COR-L47 (cell line): ENCODE data around the gene AP1M1.

ENCODE experiments used
- DNase-seq: peaks from one replicate; lab custom pipeline; 2025; lab: John Stamatoyannopoulos, UW

Gene AP1M1

DNA sequence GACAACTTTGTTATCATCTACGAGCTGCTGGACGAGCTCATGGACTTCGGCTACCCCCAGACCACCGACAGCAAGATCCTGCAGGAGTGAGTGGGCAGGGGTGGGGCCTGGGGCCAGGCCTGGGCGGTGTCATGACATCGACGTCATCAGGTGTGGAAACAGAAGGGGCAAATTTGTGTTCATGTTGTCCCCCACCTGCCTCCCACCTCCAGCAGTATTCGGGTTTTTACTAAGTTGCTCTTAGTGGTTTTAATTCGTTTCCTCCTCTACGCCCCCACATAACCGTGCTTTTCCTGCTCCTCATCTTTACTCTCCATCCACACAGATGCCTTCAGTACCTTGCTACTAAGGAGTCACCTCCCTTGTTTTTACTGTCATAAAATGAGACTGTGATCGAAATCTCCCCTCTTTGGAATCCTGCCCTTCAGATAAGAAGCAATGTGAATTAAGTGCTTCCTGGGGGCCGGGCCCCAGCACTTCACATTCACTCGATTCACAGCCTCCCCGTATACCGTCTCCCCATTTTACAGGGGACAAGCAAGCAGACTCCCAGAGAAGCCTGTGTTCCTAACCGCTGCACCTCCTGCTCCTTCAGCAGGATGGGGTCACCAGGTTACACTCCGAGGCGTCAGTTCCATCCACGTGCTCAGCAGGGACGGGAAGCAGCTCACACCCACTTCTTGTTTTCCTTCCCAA lies 10.5 kb downstream of the AP1M1 start:
- no peak for DNase-seq

DNA sequence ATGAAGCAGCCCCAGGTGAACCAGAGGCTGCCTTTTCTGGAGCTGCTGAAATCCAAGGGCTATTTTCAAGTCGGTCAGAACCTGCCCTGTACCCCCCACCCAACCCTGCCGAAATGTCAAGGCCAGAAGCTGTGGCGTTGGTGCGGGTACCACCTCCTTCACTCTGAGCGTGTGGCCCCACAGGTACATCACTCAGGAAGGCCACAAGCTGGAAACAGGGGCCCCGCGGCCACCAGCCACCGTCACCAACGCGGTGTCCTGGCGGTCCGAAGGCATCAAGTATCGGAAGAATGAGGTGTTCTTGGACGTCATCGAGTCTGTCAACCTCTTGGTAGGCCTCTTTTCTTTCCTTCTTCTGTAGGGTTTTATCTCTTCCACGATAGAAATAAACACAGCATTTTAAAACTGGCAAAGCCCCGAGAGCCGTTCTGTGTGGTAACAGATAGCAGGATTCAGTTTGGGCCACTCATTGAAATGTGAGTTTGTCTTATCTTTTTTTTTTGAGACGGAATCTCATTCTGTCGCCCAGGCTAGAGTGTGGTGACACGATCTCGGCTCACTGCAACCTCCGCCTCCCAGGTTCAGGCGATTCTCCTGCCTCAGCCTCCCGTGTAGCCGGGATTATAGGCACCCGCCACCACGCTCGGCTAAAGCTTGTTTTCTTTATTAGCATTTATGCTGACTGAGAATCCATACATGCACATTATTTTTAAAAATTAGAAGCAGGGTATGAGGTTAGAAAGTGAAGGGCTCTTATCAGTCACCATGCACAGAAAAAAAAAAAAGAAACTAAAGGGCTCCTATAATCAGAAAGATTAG lies 11.3 kb downstream of the AP1M1 start:
- no peak for DNase-seq

DNA sequence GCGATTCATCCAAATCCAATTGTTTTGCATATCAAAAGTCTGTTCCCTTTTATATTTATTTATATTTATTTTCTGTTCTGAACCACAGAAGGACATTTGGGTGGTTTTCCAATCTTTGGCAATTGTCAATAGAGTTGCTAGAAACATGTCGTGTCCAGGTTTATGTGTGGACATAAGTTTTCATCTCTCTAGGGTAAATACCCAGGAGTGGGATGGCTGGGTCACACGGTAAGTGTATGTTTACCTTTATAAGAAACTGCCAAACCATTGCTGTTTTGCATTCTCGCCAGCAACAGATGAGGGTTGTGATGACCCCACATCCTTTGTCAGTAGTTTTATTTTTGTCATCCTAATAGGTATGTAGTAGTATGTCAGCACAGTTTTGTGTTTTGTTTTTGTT lies 12.5 kb downstream of the AP1M1 start:
- no peak for DNase-seq

DNA sequence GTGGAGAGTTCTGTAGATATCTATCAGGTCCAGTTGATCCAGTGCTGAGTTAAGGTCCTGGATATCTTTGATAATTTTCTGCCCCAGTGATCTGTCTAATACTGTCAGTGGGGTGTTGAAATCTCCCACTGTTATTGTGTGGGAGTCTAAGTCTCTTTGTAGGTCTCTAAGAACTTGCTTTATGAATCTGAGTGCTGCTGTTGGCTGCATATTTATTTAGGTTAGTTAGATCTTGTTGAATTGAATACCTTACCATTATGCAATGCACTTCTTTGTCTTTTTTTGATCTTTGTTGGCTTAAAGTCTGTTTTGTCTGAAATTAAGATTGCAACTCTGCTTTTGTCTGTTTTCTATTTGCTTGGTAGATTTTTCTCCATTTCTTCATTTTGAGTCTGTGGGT lies 15.4 kb downstream of the AP1M1 start:
- no peak for DNase-seq

DNA sequence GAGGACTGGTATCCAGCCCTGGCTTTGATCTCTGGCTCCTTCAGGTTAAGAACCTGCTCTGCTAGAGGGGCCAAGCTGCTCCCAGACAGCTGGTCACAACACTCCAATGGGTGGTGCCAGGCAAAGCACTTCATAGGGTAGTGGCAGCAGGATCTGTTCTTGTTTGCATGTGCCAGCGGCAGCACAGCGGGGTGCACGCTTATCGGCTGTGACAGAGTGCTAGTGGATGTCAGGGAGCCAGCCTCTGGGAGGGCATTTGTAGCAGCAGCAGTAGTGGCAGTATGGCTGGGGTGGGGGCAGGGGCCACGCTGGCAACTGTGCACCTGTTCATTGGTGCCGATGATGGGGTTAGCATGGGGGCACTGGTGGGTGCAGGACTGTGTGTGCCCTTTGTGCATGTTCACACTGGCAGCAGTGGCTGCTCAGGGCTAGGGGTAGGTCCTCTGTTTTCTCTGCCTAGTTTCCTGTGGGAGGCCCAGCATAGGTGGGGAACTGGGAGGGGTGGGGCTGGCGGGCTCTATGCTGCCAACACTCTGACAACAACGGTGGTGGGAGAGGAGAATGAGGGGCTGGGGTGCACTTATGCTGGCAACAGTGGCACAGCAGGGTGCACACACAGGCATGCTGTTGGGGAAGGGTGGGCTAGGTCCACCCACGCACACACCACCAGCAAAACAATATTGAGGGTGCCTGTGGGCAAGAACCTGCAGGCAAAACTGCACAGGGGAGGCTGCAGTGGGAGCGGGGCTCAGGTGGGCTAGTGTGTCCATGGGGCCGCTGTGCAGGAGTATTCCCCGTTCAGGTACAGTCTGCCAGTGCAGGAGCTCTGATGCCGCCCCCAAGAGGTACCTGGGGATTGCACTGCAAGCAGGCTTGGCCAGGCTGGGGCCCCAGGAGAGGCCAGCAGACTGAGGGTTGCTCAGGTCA lies 19.3 kb downstream of the AP1M1 start:
- peak; percentile 47 for DNase-seq

DNA sequence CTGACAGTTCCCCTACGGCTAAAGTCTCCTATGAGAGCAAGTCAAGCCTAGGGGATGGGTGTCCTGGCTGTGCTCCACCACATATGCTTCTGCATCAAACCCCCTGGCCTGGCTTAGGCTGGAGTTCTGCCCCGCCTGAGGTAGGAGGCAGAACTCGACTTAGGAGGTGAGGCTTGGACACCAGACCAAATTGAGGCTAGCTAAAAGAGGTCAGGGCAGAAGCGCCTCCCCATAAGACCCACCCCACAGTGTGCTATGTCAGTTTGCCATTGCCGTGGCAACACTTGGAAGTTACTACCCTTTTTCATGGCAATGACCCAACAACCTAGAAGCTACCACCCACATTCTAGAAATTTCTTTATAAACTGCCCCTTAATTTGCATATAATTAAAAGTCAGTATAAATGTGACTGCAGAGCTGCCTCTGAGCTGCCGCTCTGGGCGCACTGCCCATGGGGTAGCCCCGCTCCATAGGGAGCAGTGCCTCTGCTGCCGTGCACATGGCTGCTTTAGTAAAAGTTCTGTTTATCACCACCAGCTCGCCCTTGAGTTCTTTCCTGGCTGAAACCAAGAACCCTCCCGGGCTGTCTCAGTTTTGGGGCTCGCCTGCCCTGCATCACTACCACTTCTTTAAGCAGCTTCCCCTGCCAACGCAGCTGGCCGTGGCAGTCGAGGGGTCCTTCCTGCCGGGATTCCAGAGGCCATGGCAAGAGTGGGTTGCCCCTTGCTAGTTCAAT lies 20.2 kb downstream of the AP1M1 start:
- DNase-seq, result no peak

DNA sequence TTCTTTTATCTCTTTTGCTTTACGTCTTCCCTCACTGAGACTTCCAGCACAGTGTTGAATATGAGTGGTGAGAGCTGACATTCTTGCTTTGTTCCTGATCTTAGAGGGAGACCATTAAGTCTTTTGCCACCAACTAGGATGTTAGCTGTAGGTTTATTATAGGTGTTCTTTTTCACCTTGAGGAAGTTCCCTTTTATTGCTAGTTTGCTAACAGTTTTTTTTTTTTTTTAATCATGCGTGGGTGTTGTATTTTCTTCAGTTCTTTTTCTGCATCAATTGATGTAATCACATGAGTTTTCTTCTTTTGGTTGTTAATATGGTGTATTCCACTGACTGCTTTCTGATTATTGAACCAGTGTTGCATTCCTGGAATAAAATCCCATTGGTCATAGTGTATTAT lies 21.1 kb downstream of the AP1M1 start:
- no peak for DNase-seq

DNA sequence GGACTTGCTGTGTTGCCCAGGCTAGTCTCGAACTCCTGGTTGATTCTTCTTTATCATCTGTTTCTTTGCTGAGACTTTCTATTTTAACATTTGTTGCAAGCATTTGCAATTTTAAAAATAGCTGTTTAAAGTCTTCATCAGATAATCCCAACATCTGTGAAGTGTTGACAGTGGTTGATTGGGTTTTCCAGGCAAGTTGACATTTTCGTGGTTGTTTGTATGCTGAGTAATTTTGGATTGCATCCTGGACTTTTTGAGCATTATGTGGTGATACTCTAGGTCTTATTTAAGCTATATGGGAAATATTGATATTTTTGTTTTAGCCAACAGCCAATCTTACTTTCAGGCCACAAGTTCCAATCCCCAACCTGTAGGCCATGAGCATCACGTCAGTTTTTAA lies 25.1 kb downstream of the AP1M1 start:
- no peak for DNase-seq

DNA sequence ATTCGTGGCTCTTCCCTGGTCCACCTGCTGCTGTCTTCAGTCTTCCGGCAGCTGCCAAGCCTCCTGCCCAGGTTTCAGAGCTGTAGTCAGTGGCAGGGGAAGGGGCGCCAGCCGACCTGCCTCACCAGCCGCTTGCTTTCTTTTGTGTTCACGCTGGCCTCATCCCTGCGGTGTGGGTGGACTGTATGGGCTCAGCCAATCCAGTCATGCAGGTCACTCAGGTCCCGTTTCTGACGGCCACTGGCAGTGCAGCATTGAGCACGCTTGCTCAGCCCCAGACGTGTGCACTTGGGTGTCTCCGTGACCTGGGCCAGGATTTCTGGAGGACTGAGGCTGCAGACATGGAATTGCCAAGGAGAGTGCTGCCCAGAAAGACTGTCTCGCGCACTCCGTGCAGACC lies 26.0 kb downstream of the AP1M1 start:
- DNase-seq, result no peak

DNA sequence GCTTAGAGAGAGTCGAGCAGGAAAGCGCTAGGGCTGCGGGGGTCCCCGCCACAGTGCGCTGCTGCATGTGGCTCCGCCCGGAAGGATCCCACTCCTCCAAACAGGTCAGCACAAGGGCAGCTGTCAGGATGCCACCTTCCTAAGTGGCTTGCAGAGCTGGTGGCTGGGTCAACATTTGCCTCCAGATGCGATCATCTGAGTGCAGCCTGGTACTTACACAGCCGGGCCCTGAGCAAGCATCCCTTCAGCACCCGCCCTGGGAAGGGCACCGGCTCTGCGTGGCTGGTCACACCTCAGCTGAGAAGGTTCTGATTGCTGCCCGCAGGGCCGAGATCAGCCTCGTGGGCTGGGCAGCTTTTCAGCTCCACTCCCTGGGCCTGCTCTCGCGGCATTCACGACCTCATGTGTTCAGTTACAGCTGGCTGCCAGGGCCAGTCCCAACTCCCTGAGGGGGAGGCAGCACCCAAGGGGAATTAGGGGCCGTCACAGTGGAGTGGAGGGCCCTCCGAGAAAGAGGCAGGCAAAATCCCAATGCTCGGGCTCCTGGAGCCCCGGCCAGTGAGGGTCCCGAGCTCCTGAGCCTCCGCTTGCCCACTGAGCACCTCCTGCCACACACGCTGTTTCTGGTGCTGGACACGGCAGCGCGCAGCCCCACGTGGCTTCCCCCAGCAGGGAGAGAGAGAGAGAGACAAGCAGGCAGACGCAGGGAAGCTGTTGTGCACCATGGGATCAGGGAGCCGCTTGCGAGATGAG lies 26.8 kb downstream of the AP1M1 start:
- no peak for DNase-seq

DNA sequence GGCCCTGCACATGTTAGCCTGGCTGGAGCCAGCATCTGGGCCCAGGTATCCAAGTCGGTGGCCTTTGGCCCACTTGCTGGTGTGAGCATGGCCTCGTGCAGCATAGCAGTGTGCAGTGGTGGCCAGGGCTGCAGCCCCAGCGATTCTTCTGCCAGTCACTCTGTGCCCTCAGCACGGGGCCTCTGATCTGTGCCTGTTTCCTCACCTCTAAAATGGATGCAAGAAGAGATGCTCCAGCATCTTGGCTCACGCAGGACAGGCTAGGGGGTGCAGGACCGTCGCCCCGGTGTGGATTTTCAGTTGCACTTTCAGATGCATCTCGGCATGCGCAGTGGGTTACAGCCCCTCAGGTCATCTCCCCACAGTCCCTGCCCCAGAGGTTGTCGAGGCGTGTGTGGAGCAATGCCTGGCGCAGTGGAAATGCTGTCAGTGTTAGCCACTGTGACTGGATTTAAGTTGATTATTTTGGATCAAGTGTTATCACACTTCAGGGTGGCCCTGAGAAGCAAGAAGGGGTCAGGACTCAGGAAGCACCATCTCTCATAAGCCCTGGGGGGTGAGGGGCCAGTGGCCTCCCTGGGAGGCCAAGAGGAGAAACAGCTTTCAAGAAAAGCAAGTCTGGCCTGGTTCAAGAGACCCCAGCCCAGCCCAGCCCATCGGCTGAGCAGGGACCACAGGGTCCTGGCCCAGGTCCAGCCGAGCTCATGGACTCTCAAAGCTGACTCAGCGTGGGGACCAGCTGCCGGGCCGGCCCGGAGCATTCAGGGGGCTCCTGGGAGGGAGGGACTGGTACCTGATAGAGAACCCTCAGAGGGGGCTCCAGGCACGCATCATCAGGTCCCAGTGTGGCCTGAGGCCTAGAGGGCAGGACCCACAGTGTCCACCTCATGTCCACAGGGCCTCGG lies 27.8 kb downstream of the AP1M1 start:
- DNase-seq, result no peak

DNA sequence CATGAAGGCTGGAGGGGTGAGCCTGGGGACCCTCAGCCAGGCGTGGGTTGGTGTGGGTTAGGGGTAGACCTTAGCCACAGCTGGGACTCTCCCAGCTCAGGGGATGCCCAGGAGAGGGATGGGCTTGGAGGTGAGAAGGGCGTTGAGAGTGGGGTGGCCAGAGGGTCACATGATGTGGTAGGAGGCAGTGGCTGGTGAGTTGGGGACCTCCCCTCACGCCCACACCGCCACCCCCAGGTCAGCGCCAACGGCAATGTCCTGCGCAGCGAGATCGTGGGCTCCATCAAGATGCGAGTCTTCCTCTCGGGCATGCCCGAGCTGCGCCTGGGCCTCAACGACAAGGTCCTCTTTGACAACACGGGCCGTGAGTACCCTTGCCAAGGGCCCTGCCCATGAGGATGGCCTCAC lies 28.5 kb downstream of the AP1M1 start:
- DNase-seq, result no peak

DNA sequence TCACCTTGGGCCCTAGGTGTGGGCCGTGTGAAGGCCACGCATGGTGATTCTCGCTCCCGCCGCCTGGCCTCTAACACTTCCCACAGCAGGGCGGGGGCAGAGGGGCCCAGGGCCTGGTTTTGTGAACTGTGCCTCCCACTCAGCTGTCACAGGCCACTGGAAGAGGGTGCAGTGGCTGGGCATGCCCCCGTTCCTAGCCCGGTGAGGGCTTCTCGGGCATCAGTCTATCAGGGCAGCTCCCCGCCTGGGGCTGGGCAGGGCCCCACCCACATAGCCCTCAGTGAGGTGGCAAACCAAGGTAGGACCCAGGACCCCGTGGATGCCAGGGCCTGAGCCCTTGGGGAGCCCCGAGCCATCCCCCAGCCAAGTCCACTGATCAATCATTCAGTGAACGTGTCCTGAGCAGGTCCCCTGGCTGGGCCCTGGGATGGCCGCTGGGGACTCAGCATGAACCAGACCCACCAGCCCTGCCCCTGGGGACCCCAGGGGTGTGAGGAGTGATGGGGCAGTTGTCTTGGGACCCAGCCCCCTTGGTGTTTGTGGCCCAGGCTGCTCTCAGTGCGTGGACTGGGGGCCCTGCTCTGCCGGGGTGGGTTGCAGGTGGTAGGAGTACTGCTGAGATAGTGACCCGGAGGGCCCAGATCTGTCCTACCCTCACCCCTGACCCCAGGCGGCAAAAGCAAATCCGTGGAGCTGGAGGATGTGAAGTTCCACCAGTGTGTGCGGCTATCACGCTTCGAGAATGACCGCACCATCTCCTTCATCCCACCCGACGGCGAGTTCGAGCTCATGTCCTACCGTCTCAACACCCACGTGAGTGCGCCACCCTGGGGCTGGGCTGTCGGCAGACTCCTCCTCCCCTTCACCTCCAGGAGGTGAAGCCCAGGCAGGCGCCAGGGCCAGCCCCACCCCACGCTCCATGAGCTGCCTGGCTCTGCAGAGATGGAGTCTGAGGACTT lies 29.4 kb downstream of the AP1M1 start:
- no peak for DNase-seq

DNA sequence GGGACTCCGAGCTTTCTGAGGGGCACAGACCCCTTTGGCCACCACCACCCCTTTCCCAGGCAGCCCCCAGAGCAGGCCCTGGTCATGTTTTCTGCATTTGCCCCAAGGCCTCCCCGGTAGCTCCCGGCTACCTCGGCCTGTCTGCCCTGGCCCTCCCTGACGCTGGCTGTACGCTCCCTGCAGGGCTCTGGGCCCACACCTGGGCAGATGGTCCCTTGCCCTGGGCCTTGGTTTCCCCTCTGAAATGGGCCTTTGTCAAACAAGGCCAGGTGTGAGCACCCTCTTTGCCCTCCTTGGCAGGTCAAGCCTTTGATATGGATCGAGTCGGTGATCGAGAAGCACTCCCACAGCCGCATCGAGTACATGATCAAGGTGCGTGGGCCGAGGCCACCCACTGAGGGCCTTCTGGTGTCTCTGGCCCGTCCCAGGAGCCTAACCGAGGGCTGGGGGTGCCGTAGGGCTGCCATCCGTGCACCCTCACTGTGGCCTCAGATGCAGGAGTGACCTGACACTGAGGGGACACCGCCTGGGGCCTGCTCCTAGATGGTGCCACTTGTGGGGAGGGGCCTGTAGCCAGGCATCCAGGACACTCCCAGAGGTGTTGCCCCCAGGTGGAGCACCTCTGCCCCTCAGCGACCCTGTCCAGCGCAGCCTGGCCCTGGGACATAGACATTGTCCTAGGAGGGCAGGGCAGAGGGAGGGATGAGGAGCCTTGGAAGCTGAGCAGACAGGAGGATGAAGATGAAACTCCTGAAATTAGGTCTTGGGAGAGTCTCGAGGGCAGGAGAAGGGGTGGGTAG lies 30.3 kb downstream of the AP1M1 start:
- no peak for DNase-seq

DNA sequence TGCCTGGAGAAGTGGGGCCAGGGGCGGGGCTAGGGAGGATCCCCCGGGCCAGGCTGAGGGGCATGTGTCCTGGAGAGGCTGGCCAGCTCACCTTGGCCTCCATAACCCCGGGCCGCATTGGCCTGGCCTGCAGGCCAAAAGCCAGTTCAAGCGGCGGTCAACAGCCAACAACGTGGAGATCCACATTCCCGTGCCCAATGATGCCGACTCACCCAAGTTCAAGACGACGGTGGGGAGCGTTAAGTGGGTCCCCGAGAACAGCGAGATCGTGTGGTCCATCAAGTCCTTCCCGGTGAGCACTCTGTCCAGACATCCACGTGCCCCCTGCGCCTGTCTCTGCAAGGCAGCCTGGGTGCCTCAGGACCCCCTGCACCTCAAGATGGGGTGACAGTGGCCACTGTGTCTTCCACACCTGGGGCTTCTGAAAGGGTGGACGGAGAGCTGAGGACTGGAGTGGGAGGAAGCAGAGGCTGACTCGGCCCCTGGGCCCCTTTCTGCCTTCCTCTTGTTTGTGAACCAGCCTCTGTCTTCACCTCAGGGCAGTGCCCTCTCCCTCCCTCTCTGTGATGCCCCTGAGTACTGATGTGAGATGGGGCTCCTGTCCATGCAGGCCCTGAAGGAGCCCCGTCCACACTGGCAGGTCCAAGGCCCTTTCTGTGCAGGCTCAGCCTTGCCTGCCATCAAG lies 31.1 kb downstream of the AP1M1 start:
- no peak for DNase-seq

DNA sequence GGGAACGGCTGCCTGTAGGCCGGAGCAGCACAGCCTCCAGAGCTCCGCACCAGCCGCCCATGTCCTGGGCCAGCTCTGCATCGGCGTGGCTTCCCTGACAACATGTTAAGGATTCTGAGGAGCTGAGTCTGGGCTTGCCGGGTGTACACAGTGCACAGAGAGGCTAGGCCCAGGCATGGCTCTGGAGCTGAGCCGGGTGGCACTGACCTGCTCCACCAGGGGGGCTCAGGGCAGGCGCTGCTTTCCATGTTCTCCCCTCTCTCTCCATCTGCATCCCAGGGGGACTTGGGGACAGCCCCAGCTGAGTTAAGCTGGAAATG lies 31.6 kb downstream of the AP1M1 start:
- no peak for DNase-seq

DNA sequence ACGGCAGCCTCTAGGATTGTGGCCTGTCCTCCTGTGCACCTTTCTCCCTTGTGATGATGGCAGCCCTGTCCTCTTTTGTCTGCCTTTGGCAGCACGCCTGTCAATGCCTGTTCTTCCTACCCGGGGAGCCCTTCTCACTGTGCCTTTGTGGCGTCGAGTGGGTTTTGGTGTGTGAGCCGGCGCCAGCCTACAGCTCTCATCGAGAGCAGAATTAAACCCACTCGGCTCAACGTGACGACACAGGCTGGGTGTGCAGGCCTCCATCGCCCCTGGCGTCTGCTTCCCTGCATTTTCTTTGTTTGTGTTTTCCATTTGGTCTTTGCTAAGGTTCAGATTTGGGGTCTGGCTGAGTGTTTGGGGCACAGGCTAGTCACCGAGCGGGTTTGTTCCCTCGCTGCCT lies 34.4 kb downstream of the AP1M1 start:
- DNase-seq, result no peak

DNA sequence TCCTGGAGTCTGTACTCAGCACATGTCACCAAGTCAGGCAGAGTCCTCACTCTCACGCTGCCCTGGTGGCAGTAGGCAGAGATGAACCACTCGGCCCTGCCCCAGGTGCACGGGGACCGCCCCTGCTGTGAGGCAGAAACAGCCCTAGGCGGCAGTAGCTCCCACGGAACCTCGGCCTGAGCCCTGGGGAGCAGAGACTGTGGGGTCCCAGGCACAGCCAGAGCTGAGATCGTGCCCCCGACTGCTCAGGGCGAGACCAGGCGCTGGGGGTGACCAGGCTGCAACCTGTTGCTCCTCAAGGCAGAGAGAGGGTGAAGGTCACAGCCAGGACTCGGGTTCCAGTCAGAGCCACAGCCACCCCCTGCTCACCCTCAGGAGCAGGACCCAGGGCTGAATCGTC lies 34.9 kb downstream of the AP1M1 start:
- DNase-seq, result no peak
